Smooth muscle cell (in vitro differentiated cells): ENCODE data around the gene PLPP2. TPM values are rescaled to one million over a fixed set of nuclear protein-coding genes. Genes with fewer than 3 reads are reported as not detected.

Source experiments
- DNase-seq: peaks from one replicate; lab custom pipeline; 2025; ENCODE audit not compliant: unreplicated experiment; lab: John Stamatoyannopoulos, UW
- H2AFZ ChIP-seq: fragments of 200-600 bp; sonication (generic); 2 replicates; pipeline ENCODE4 v1.6.0; 2016; ENCODE audit warnings: antibody characterized with exemption, low read depth, mild to moderate bottlenecking
- H3F3A ChIP-seq: fragments of 200-600 bp; sonication (generic); 2 replicates; pipeline ENCODE4 v1.6.0; 2017; ENCODE audit warnings: antibody characterized with exemption, low read depth
- H3K27ac ChIP-seq: fragments of 200-600 bp; sonication (generic); 2 replicates; pipeline ENCODE4 v1.5.1; 2016; ENCODE audit warnings: low read depth, mild to moderate bottlenecking
- H3K27me3 ChIP-seq: fragments of 200-600 bp; sonication (generic); 2 replicates; pipeline ENCODE4 v1.6.1; 2016; ENCODE audit warnings: low read depth, mild to moderate bottlenecking
- H3K36me3 ChIP-seq: fragments of 200-600 bp; sonication (generic); 2 replicates; pipeline ENCODE4 v1.5.1; 2016; ENCODE audit warnings: low read depth
- H3K4me1 ChIP-seq: fragments of 200-600 bp; sonication (generic); 2 replicates; pipeline ENCODE4 v1.5.1; 2016; ENCODE audit warnings: low read depth
- H3K4me2 ChIP-seq: fragments of 200-600 bp; sonication (generic); 2 replicates; pipeline ENCODE4 v1.6.0; 2016; ENCODE audit warnings: mild to moderate bottlenecking
- H3K4me3 ChIP-seq: fragments of 200-600 bp; sonication (generic); 2 replicates; pipeline ENCODE4 v1.5.1; 2016; ENCODE audit warnings: mild to moderate bottlenecking
- H3K79me2 ChIP-seq: fragments of 200-600 bp; sonication (generic); 2 replicates; pipeline ENCODE4 v1.6.0; 2016; ENCODE audit warnings: low read depth, mild to moderate bottlenecking
- H3K9ac ChIP-seq: fragments of 200-600 bp; sonication (generic); 2 replicates; pipeline ENCODE4 v1.6.0; 2016; ENCODE audit warnings: low read depth
- H3K9me3 ChIP-seq: fragments of 200-600 bp; sonication (generic); replicated peaks from 2 replicates; pipeline ENCODE4 v1.5.1; 2016; ENCODE audit warnings: low read depth
- H4K20me1 ChIP-seq: fragments of 200-600 bp; sonication (generic); 2 replicates; pipeline ENCODE4 v1.6.0; 2016; ENCODE audit warnings: low read depth
- CTCF ChIP-seq: fragments of 200-600 bp; sonication (generic); IDR thresholded peaks from 2 replicates; pipeline ENCODE4 v1.5.1; 2017; ENCODE audit warnings: borderline replicate concordance, mild to moderate bottlenecking, antibody characterized with exemption; ENCODE audit not compliant: insufficient read depth, poor library complexity, severe bottlenecking
- WGBS: methylation state at CpG from one replicate; pipeline ENCODE4 v1.1.7; 2016; ENCODE audit warnings: low lambda C conversion rate; 5-methylcytosine and 5-hydroxymethylcytosine counted together
- polyA plus RNA-seq: library from polyadenylated mRNA; unstranded; fragments of >200 nt; fragmentation: Nextera tagmentation; extraction: Ambion mirVana; gene quantifications from 2 replicates; pipeline ENCODE4 v1.2.1, GENCODE V29; 2016
- total RNA-seq: library from RNA; depleted of rRNA; stranded (reverse); fragments of >200 nt; gene quantifications from 2 replicates; pipeline ENCODE4 v1.2.3, GENCODE V29; 2014

PLPP2 gene
- total and polyA plus RNA-seq, 2 experiments from 2014 or later, result 4.8 to 6.2 TPM

- no peaks in the 10 kb centered on the region for H3K4me1 ChIP-seq
- no peak overlapping the region for H3K27ac ChIP-seq
- no peak for TF ChIP-seq CTCF
- H3K4me3 ChIP-seq, result no peak overlapping the region
- 92% methylated on average over 1 of the region's 2 CpGs for WGBS
- no peaks in the 10 kb centered on the region for H3K79me2 ChIP-seq
- no peaks in the 10 kb centered on the region for H3K36me3 ChIP-seq
- no peaks in the 10 kb centered on the region for H3F3A ChIP-seq
- H4K20me1 ChIP-seq, result no peaks in the 10 kb centered on the region
- H3K9ac ChIP-seq, result no peak overlapping the region
- H3K27me3 ChIP-seq, result no peaks in the 10 kb centered on the region
- no peaks in the 10 kb centered on the region for H3K9me3 ChIP-seq
- H2AFZ ChIP-seq, result no peak overlapping the region
- DNase-seq, result no peak
- H3K4me2 ChIP-seq, result no peak overlapping the region
These were observed 45.7 kb downstream of the PLPP2 start for GRCh38 chr19:245457-245856.

Other genes starting within 250 kb of the PLPP2 start
- gene OR4F17, start 184.3 kb downstream of the PLPP2 start, total RNA-seq, result not detected in 2 replicates
- gene OR4F17, start 184.3 kb downstream of the PLPP2 start, polyA plus RNA-seq, result not detected in 2 replicates
- gene MIER2, start 53.4 kb upstream of the PLPP2 start, total RNA-seq, result 12.7 and 16.3 TPM in 2 replicates
- gene MIER2, start 53.4 kb upstream of the PLPP2 start, polyA plus RNA-seq, result 79.5 and 79.7 TPM in 2 replicates
- gene C2CD4C, start 117.7 kb upstream of the PLPP2 start, total RNA-seq, result 0.63 and 1.7 TPM in 2 replicates
- gene C2CD4C, start 117.7 kb upstream of the PLPP2 start, polyA plus RNA-seq, result 3.7 and 3.8 TPM in 2 replicates
- 10.8 and 15.6 TPM in 2 replicates for gene SHC2, start 169.6 kb upstream of the PLPP2 start, total RNA-seq
- 29.3 and 34.5 TPM in 2 replicates for gene SHC2, start 169.6 kb upstream of the PLPP2 start, polyA plus RNA-seq
- gene MADCAM1, start 205.1 kb upstream of the PLPP2 start, total RNA-seq, result not detected in 2 replicates
- 0.24 TPM in 1 of 2 replicates, not detected in the other for gene MADCAM1, start 205.1 kb upstream of the PLPP2 start, polyA plus RNA-seq
- 14.6 and 20.5 TPM in 2 replicates for gene TPGS1, start 216.1 kb upstream of the PLPP2 start, total RNA-seq
- 49.3 and 51.3 TPM in 2 replicates for gene TPGS1, start 216.1 kb upstream of the PLPP2 start, polyA plus RNA-seq
- 67.7 and 72.7 TPM in 2 replicates for gene CDC34, start 240.4 kb upstream of the PLPP2 start, total RNA-seq
- 151 and 159 TPM in 2 replicates for gene CDC34, start 240.4 kb upstream of the PLPP2 start, polyA plus RNA-seq